GM21786 (cell line): ENCODE measurements around the gene KLK15.

ENCODE experiments used
- ATAC-seq: cut with Tn5 transposase; IDR thresholded peaks from one replicate; pipeline ENCODE4 v1.9.1; 2021; ENCODE audit not compliant: unreplicated experiment

The KLK15 gene

DNA sequence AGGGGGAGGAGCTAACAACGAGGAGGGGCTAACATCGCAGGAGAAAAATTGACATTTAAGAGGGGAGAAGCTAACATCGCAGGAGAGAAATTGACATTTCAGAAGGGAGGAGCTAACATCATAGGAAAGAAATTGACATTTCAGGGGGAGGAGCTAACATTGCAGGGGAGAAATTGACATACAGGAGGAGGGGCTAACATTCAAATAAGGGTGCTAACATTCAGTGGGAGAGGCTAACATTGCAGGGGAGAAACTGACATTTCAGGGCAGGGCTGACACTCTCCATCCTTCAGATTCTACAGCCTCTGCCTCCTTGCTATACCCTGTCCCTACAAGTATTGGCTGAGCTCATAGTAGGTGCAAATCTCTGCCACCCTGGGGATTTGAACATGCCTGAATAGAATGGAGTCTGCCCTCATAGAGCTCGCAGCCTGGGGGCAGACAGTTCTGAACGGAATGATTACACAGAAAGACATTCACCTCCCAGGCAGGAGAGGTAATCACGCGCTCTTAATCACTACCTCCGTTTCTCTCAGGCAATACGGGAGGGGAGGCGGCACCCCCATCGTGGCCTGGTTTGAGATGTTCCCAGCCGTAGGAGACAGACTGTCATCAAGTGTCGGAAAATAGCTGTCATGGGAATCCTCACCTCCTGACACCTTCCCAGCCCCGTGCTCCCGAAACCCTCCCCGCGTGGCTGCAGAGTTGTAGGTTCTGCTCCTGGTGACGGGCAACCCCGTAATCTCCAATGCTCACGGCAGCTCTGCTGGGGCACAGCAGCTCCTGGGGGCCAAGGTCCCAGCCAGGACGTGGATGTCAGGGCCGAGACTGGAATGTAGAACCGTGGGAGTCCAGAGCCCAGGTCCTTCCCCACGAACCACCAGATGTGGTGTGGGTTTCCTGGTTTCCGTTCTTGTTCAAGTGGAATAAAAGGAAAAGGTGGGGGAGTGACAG lies 53.6 kb downstream of the KLK15 start:
- no peak for ATAC-seq

DNA sequence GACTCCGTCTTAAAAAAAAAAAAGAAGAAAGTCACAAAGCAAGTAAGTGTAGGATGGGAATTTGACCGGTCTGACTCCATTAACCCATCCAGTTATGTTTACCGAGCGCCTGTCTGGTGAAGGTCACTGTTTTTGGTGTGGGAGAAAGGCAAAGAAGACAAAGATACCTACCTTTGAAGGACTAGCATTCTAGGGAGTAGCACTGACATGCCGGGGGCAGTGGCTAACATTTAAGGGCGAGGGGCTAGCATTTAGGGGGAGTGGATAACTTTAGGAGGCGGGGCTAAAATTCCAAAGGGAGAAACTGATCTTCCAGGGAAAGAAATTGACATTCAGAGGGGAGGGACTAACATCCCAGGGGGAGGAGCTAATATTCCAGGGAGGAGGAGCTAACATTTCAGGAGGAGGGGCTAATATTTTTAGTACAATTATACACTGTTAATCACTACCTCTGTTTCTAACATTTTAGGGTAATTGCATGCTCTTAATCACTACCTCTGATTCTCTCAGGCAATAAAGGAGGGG lies 54.4 kb downstream of the KLK15 start:
- ATAC-seq: no peak

DNA sequence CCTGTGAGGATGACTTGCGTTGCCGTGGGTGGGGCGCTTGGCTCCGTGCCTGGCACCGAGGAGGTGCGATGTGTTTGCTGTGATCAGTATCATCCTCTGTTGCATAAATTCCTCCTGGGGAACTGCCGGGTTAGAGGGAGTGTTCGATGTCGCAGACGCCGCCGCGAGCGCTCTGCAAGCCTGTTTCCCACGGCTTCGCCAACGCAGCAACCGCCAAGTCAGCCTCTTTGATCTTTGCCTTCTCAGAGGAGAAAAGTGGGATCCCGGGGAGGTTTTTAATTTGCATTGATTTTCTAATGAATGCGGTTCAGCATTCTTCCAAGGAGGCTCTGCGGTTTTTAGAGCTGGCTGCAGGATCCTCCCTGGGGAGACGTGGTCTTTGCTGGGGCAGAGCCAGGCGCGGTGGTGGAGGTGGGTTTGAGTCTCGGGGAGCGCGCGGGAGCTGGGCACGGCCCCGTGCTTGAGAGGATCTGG lies 55.5 kb downstream of the KLK15 start:
- no peak for ATAC-seq

DNA sequence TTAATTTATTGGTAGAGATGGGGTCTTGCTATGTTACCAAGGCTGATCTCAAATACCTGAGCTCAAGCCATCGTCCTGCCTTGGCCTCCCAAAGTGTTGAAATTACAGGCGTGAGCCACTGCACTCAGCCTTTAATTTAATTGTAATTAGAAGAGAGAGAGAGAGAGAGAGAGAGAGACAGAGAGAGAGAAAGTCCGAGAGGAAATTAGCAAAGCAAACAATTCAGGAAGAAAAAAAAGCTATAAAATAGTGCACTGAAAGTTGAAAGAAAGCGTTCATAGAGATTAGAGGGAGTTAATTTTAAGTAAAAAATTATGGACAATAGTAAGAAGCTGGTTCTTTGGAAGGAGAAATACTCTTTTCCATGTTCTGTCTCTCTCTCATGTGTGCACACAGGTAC lies 56.1 kb downstream of the KLK15 start:
- no peak for ATAC-seq

DNA sequence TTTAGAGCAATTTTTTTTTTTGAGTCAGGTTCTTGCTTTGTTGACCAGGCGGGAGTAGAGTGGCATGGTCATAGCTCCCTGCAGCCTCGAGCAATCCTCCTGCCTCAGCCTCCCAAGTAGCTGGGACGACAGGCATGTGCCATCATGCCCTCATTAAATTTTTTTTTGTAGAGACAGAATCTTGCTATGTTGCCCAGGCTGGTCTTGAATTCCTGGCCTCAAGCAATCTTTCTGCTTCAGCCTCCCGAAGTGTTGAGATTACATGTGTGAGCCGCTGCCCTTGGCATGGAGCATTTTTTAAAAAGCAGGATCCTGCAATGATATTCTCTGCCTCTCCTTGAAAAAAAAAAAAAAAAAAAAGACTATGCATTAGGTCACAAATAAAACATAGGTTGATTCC lies 57.2 kb downstream of the KLK15 start:
- no peak for ATAC-seq
